T-helper 17 cell (primary cell): ENCODE data around the gene PPP1R27. TPM values are rescaled to one million over a fixed set of nuclear protein-coding genes. Genes with fewer than 3 reads are reported as not detected.

ENCODE experiments used
- ATAC-seq: fragments of 150-1000 bp; cut with Tn5 transposase; 2 replicates; pipeline ENCODE4 v1.10.0; 2021; ENCODE audit warnings: mild to moderate bottlenecking, moderate library complexity
- DNase-seq, 3 donors: peaks; one replicate each; pipeline versions ENCODE4 v3.0.0 to v3.0.0-alpha.2; 2020 to 2021
- H3K9me3 ChIP-seq: one replicate; pipeline ENCODE4 v1.7.0; 2013; ENCODE audit warnings: low read length, mild to moderate bottlenecking; ENCODE audit not compliant: control insufficient read depth, poor library complexity, severe bottlenecking
- H3K27ac Mint-ChIP-seq: one replicate; pipeline ENCODE4 v1.8.0; 2022; ENCODE audit warnings: mild to moderate bottlenecking, moderate library complexity, mixed read lengths
- H3K27me3 Mint-ChIP-seq: one replicate; pipeline ENCODE4 v1.8.0; 2022; ENCODE audit warnings: mixed read lengths
- H3K36me3 Mint-ChIP-seq: one replicate; pipeline ENCODE4 v1.8.0; 2022; ENCODE audit warnings: low read depth, mixed read lengths
- H3K4me1 Mint-ChIP-seq: one replicate; pipeline ENCODE4 v1.8.0; 2022; ENCODE audit warnings: mild to moderate bottlenecking, mixed read lengths
- H3K4me3 Mint-ChIP-seq: one replicate; pipeline ENCODE4 v1.8.0; 2022; ENCODE audit warnings: mild to moderate bottlenecking, moderate library complexity, mixed read lengths
- total RNA-seq, 4 donors: library from RNA in 2 of 4; stranded (reverse) in 2 of 4; gene quantifications; one replicate each; pipeline ENCODE4 v1.2.3 and lab custom pipeline; 2022 to 2026

Gene PPP1R27
- total RNA-seq, 2 donors from 2014 or later: not detected

- peak overlapping the region; percentile 94 for H3K4me3 Mint-ChIP-seq
- no peaks in the 10 kb centered on the region for H3K27me3 Mint-ChIP-seq
- peaks cover 21% of the 10 kb centered on the region for H3K4me1 Mint-ChIP-seq
- DNase-seq (no peak), ATAC-seq (no peak)
- peak overlapping the region; percentile 78 for H3K27ac Mint-ChIP-seq
- no peaks in the 10 kb centered on the region for H3K9me3 ChIP-seq
- peaks cover 3% of the 10 kb centered on the region for H3K36me3 Mint-ChIP-seq
These were observed 23.5 kb upstream of the PPP1R27 start for GRCh38 chr17:81858170-81858966.

DNA sequence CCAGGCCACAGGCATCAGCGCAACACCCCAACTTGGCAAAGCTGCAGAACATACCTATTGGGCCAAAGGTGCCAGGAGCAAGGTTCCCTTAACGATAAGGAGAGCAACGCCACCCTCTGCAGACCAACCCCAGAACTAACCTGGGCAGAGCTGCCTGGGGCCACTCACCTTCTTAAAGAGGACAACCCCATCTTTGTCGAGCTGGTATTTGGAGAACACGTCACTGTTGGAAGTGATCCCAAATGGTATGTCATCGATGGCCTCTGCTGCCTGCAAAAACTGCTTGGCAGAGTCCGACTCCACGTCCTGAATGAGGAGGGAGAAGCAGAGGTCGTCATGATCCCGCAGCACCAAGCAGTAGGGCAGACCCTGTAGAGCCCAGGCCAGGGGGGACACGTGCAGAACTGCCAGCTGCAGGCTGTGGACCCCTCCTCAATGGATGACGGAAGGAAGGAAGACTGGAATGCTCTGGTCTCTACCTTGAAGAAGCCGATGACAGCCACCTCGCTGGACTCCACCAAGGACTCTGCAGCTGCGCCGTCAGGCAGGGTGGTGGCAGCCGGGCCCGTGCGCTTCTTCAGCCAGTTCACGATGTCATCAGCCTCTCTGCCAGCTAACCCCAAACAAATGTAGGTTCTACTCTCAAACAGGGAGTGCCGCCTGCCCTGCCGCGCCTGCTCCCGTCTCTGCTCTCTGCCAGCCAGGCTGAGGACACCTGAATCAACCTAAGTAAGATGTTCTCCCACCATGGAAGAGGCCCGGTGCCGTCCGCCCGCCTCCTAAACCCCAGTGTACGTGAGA, 20.3 kb upstream of the PPP1R27 start:
- H3K36me3 Mint-ChIP-seq: peaks cover 3% of the 10 kb centered on the region
- peak; percentile 37 for ATAC-seq
- no peaks in the 10 kb centered on the region for H3K9me3 ChIP-seq
- H3K4me1 Mint-ChIP-seq: peaks cover 13% of the 10 kb centered on the region
- H3K4me3 Mint-ChIP-seq: no peak overlapping the region
- H3K27ac Mint-ChIP-seq: no peak overlapping the region
- no peaks in the 10 kb centered on the region for H3K27me3 Mint-ChIP-seq
- no peak for DNase-seq

DNA sequence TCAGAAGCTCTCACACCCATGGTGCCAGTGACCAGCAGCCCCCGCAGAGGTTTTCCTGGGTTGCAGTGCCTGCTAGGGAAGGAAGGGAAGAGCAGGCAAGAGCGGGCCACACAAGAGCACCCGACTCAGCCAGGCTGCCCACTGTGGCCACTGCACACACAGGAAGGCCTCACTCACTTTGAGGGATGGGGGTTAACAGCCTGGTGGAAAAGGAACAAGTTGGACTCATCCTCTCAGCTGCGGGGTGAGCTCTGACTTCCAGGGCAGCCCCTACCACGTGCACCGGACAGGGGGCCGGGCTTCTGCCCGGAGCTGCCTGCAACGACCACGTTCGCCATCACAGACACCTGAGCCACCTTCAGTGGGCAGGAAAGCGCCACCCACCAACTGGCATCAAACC, 17.4 kb upstream of the PPP1R27 start:
- H3K36me3 Mint-ChIP-seq: no peaks in the 10 kb centered on the region
- no peak overlapping the region for H3K27ac Mint-ChIP-seq
- no peaks in the 10 kb centered on the region for H3K27me3 Mint-ChIP-seq
- H3K4me1 Mint-ChIP-seq: peaks cover 4% of the 10 kb centered on the region
- H3K9me3 ChIP-seq: no peaks in the 10 kb centered on the region
- no peak for ATAC-seq
- no peak overlapping the region for H3K4me3 Mint-ChIP-seq
- DNase-seq: no peak

DNA sequence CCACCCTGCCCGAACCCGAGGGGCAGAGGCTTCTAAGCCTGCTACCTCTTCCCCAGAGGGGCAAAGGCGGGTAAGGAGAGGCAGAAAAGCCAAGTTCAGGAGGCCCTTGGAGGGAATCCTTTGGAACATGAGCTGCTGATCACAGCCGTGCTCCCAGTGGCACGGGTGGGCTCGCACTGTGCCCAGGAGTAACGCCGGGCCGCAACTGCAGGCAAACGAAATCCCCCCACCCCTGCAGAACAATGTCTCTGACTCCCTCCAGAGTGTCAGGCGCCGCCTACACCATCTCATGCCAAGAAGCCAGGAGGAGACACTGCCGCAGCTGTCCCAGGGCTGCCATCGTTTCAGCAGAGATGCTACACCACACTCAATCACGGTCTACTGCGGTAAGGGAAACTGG, 16.6 kb upstream of the PPP1R27 start:
- DNase-seq (no peak), ATAC-seq (no peak)
- peak overlapping the region; percentile 63 for H3K27ac Mint-ChIP-seq
- no peaks in the 10 kb centered on the region for H3K9me3 ChIP-seq
- peaks cover 4% of the 10 kb centered on the region for H3K4me1 Mint-ChIP-seq
- H3K27me3 Mint-ChIP-seq: no peaks in the 10 kb centered on the region
- H3K36me3 Mint-ChIP-seq: no peaks in the 10 kb centered on the region
- H3K4me3 Mint-ChIP-seq: no peak overlapping the region

- ATAC-seq (no peak), DNase-seq (no peak)
- H3K36me3 Mint-ChIP-seq: peaks cover 2% of the 10 kb centered on the region
- H3K4me1 Mint-ChIP-seq: peaks cover 2% of the 10 kb centered on the region
- H3K27me3 Mint-ChIP-seq: no peaks in the 10 kb centered on the region
- H3K27ac Mint-ChIP-seq: no peak overlapping the region
- no peak overlapping the region for H3K4me3 Mint-ChIP-seq
- no peaks in the 10 kb centered on the region for H3K9me3 ChIP-seq
These were observed 14.6 kb upstream of the PPP1R27 start for GRCh38 chr17:81849457-81849856.

GRCh38 chr17:81846743-81847689, 12.2 kb upstream of the PPP1R27 start:
- Mint-ChIP-seq H3K36me3 (peaks cover 2% of the 10 kb centered on the region), H3K4me1 (peaks cover 2% of the 10 kb centered on the region), H3K27me3 (no peaks in the 10 kb centered on the region), H3K4me3 (no peak overlapping the region), H3K27ac (no peak overlapping the region)
- ATAC-seq (no peak), DNase-seq (no peak)
- H3K9me3 ChIP-seq: no peaks in the 10 kb centered on the region

DNA sequence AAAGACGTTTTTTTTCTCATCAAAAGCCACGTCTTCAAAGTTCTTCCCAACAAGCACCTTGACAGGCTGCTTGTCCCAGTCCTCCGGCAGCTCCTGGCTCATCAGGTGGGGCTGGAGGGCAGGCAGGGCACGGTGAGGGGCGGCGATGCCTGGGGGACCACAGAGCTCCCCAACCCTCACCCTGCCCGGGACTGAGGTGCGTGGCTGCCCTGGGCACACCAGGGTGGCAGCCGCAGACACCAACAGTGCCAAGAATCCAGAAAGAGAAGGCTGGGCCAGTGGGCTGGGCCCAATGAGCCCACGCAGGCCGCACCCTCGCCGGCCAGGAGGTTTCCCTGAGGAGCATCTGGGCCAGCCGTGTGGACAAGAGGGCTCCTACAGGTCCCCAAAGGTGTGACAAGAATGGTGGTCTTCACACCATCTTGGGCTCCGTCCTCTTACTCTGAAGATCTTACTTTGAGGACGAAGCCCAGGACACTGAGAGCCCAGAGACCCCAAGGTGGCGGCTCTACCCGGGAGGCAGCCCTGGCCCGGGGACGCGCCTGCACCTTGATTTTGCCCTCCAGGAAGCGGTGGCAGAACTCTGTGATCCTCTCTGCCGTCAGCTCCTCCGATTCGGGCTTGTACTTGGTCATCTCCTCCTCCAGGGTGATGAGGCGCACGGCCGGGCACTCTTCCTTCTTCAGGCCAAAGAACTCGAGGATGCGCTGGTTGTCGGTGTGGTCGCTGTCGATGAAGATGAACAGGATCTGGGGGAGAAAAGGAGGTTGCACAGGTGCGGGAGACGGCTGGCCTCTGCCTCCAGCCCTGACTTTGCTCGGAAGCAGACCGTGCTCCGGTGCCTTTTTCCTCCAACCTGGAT, 11.3 kb upstream of the PPP1R27 start:
- DNase-seq (no peak), ATAC-seq (no peak)
- Mint-ChIP-seq H3K27ac (no peak overlapping the region), H3K4me3 (no peak overlapping the region), H3K27me3 (no peaks in the 10 kb centered on the region), H3K4me1 (peaks cover under 1% of the 10 kb centered on the region), H3K36me3 (peaks cover 2% of the 10 kb centered on the region)
- no peaks in the 10 kb centered on the region for H3K9me3 ChIP-seq

GRCh38 chr17:81845361-81845760, 10.5 kb upstream of the PPP1R27 start:
- Mint-ChIP-seq H3K4me1 (no peaks in the 10 kb centered on the region), H3K4me3 (no peak overlapping the region), H3K36me3 (peaks cover 2% of the 10 kb centered on the region), H3K27me3 (no peaks in the 10 kb centered on the region), H3K27ac (no peak overlapping the region)
- no peak for DNase-seq
- H3K9me3 ChIP-seq: no peaks in the 10 kb centered on the region
- no peak for ATAC-seq

DNA sequence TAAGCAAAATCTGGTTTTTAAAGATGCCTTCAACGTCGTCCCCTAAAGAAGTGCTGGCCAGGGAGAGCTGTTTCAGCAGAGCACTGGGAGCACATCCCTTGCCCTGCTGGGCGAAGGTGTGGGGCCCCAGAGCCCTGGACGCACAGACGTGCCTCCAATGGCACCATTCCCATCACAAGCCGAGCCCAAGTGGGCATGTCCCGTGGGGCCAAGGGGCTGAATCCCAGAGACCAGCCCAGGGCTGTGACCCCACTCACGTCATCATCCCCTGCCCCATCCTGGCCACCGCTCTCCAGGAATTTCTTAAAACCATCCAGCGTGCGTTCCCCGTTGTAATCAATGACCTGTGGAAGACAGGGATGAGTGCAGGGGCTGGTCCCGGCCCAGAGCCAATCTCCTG, 10.0 kb upstream of the PPP1R27 start:
- no peak for DNase-seq
- no peaks in the 10 kb centered on the region for H3K27me3 Mint-ChIP-seq

DNA sequence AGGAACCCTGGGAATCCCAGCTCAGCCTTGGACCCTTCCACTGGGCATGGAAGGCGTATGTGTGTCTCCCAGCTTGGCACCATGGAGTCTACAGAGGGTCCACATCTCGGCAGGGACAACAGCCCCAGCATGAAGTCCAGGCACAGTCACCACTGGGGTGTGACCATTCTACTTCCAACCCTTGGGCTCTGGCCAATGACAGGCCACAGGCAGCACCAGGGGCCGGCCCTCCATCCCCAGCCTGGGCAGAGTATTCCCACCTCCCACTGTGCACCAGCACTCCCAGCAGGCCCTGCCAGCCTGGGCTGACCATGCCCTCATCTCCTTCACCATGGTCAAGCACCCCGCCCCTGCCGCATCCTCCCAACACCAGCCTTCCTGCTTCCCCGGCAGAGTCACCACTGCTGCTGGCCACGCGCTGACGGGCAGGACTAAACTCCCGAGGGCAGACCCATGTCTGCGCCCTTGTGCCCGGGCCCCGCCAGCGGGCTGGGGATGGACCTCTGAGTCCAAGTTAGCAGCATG, 9.5 kb upstream of the PPP1R27 start:
- no peaks in the 10 kb centered on the region for H3K9me3 ChIP-seq
- DNase-seq: no peak
- Mint-ChIP-seq H3K27ac (no peak overlapping the region), H3K4me3 (no peak overlapping the region), H3K27me3 (no peaks in the 10 kb centered on the region), H3K36me3 (peaks cover 2% of the 10 kb centered on the region), H3K4me1 (no peaks in the 10 kb centered on the region)
- ATAC-seq: peak; percentile 20

More for the DNA sequence above, 10.0 kb upstream of the PPP1R27 start:
- ATAC-seq: no peak
- H3K27ac Mint-ChIP-seq: no peak overlapping the region
- H3K9me3 ChIP-seq: no peaks in the 10 kb centered on the region
- no peak overlapping the region for H3K4me3 Mint-ChIP-seq
- H3K4me1 Mint-ChIP-seq: no peaks in the 10 kb centered on the region
- H3K36me3 Mint-ChIP-seq: peaks cover 2% of the 10 kb centered on the region

DNA sequence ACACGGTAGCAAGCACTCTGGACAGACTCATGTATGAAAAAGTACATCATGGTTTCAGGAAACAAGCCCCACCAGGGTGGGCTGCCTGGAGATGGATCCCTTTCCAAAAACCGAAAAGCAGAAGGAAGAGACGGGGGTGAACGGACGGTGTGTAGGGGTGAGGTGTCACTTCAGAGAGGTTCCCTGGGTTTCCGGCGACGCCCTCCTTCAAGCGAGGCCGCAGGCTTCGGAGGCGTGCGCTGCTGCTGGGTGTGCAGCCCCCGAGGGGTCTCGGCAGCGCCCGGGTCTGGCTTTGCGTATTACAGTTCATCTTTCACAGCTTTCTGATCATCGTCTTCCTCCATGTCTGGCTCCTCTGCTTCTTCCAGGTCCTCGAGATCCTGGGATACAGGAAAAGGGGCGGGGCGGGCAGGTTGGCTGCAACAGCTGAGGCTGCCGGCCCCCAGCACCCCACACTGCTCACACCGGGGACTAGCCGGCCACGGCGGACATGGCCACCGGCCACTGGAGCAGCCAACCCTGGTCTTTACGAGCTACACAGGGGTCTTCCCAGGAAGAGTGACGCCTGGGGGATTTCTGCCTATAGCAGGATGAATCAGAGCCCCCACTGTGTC, 9.0 kb upstream of the PPP1R27 start:
- H3K36me3 Mint-ChIP-seq: peaks cover 2% of the 10 kb centered on the region
- H3K27ac Mint-ChIP-seq: no peak overlapping the region
- H3K4me1 Mint-ChIP-seq: no peaks in the 10 kb centered on the region
- no peak overlapping the region for H3K4me3 Mint-ChIP-seq
- no peak for ATAC-seq
- DNase-seq: no peak
- H3K9me3 ChIP-seq: no peaks in the 10 kb centered on the region
- no peaks in the 10 kb centered on the region for H3K27me3 Mint-ChIP-seq
